Colonic mucosa (tissue), 4 donors: ENCODE results near the gene ARHGAP32. TPM values are rescaled to one million over a fixed set of nuclear protein-coding genes. Genes with fewer than 3 reads are reported as not detected.

Experiments used
- DNase-seq: peaks from one replicate; pipeline ENCODE4 v3.0.0-alpha.2; 2020
- H3K27ac ChIP-seq: fragments of 200-600 bp; one replicate; pipeline ENCODE4 v1.8.0; 2021
- H3K27me3 ChIP-seq: fragments of 200-600 bp; one replicate; pipeline ENCODE4 v1.8.0; 2021
- H3K36me3 ChIP-seq: fragments of 200-600 bp; one replicate; pipeline ENCODE4 v1.8.0; 2021
- H3K4me1 ChIP-seq: fragments of 200-600 bp; one replicate; pipeline ENCODE4 v1.8.0; 2021; ENCODE audit warnings: mild to moderate bottlenecking
- H3K4me3 ChIP-seq: fragments of 200-600 bp; one replicate; pipeline ENCODE4 v1.8.0; 2021
- H3K9ac ChIP-seq, 2 donors: one replicate each; pipeline ENCODE4 v1.7.0; 2013; ENCODE audit warnings: control low read depth in 2 of 2, low read depth in 2 of 2, low read length in 2 of 2
- H3K9me3 ChIP-seq: fragments of 200-600 bp; one replicate; pipeline ENCODE4 v1.8.0; 2021
- intact Hi-C: fragments of 100-400 bp; cut with DNase I; formaldehyde crosslinking; loops from one replicate; pipeline ENCODE4 v1.14.1; 2022
- total RNA-seq, 2 donors: library from RNA; stranded (reverse); fragmentation: NEBNext Ultra II Directional in 1 of 2; extraction: Animal tissue kit (Norgen Biotek cat#: 25700) in 1 of 2; gene quantifications; one replicate each; pipeline ENCODE4 v1.2.1, GENCODE V29; 2021
- TF ChIP-seq, protein P1 (sequence below): fragments of 200-600 bp; IDR thresholded peaks from one replicate; pipeline ENCODE4 v1.8.0; 2022; ENCODE audit warnings: antibody characterized with exemption, mild to moderate bottlenecking
- donor health status: healthy.
- donor health status: DM: no; HTN: no; CAD: no.
- donor health status: DM: no; HTN: no; CAD: no.

The ARHGAP32 gene
- total RNA-seq, 2 donors from 2014 or later, result 52.6 to 65.7 TPM

DNA sequence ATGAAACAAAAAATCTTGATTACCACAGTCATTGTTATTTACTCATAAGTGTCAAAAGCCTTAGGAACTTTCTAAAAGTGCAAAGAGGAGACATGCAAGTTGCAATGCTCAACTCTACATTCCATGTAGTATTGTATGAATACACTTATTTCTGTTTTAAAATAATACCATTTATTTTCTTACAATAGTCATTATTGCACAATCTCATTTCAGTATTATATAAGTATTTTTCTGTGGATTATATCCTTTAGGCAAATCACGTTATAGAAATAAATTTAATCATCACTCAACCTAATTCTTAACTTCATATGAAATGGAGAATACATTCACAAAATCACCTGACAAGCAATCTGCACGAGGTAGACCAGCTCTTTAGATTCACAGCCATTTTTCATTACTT is 98.8 kb downstream of the ARHGAP32 start:
- Histone ChIP-seq H3K27ac (no peak overlapping the region), H3K4me3 (no peak overlapping the region), H3K9ac (no peak overlapping the region), H3K4me1 (no peaks in the 10 kb centered on the region), H3K9me3 (no peaks in the 10 kb centered on the region), H3K36me3 (no peaks in the 10 kb centered on the region), H3K27me3 (no peaks in the 10 kb centered on the region)
- DNase-seq, result no peak
- intact Hi-C loops, result no loop called here
- TF ChIP-seq, protein P1, sequence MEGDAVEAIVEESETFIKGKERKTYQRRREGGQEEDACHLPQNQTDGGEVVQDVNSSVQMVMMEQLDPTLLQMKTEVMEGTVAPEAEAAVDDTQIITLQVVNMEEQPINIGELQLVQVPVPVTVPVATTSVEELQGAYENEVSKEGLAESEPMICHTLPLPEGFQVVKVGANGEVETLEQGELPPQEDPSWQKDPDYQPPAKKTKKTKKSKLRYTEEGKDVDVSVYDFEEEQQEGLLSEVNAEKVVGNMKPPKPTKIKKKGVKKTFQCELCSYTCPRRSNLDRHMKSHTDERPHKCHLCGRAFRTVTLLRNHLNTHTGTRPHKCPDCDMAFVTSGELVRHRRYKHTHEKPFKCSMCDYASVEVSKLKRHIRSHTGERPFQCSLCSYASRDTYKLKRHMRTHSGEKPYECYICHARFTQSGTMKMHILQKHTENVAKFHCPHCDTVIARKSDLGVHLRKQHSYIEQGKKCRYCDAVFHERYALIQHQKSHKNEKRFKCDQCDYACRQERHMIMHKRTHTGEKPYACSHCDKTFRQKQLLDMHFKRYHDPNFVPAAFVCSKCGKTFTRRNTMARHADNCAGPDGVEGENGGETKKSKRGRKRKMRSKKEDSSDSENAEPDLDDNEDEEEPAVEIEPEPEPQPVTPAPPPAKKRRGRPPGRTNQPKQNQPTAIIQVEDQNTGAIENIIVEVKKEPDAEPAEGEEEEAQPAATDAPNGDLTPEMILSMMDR, result no peak

DNA sequence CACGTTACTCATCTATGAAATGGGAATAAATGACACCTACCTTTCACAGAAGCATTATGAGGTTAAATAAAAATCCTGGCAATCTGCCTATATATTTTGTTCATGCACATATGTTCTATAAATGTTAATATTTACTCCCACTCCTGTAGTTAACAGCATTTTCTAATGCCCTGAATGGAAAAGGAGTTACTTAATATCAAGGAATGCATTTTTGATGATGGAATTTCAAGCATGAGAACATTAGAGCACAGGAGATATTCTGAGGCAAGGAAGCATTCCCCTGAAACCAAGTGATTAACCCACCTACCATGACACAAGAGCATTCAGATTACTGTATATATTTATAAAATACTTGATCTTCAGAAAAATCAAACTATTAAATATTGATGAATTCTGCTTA is 102.1 kb downstream of the ARHGAP32 start:
- Histone ChIP-seq H3K9me3 (no peaks in the 10 kb centered on the region), H3K4me3 (no peak overlapping the region), H3K36me3 (no peaks in the 10 kb centered on the region), H3K27ac (no peak overlapping the region), H3K27me3 (no peaks in the 10 kb centered on the region), H3K4me1 (no peaks in the 10 kb centered on the region), H3K9ac (no peak overlapping the region)
- no peak for DNase-seq
- intact Hi-C loops, result no loop called here
- TF ChIP-seq, protein P1, result no peak

DNA sequence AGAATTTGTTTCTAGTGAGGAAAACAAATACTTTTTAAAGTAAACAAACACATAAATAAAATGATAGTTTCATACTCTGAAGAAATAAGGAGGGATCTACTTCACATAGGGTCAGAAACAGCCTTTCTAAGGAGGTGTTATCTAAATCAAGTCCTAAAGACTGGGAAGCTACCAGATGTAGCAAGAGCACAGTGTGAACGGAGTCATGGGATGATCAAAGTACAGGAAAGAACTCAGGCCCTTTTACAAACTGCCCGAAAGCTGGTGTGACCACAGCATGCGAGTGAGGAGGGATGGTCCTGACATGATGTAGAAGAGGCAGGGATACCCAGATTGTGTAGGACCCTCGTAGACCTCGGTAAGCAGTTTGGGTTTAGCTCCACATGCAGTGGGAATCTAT is 102.8 kb downstream of the ARHGAP32 start:
- Histone ChIP-seq H3K9ac (no peak overlapping the region), H3K4me3 (no peak overlapping the region), H3K27ac (no peak overlapping the region), H3K9me3 (no peaks in the 10 kb centered on the region), H3K36me3 (no peaks in the 10 kb centered on the region), H3K4me1 (no peaks in the 10 kb centered on the region), H3K27me3 (no peaks in the 10 kb centered on the region)
- intact Hi-C loops, result no loop called here
- no peak for DNase-seq
- TF ChIP-seq, protein P1, result no peak

DNA sequence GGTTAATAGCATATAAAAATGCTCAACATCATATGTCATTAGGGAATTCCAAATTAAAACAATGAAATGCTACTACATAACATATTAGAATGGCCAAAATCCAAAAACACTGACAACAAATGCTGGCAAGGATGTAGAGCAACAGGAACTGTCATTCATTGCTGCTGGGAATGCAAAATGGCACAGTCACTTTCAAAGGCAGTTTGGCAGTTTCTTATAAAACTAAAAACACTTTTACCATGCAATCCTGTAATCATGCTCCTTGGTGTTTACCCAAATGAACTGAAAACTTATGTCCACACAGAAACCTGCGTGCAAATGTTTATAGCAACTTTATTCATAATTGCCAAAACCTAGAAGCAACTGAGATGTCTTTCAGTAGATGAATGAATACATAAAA is 105.1 kb downstream of the ARHGAP32 start:
- Histone ChIP-seq H3K27ac (no peak overlapping the region), H3K4me3 (no peak overlapping the region), H3K9ac (no peak overlapping the region), H3K9me3 (no peaks in the 10 kb centered on the region), H3K36me3 (no peaks in the 10 kb centered on the region), H3K27me3 (no peaks in the 10 kb centered on the region), H3K4me1 (no peaks in the 10 kb centered on the region)
- TF ChIP-seq, protein P1, result no peak
- DNase-seq, result no peak
- intact Hi-C loops, result no loop called here

DNA sequence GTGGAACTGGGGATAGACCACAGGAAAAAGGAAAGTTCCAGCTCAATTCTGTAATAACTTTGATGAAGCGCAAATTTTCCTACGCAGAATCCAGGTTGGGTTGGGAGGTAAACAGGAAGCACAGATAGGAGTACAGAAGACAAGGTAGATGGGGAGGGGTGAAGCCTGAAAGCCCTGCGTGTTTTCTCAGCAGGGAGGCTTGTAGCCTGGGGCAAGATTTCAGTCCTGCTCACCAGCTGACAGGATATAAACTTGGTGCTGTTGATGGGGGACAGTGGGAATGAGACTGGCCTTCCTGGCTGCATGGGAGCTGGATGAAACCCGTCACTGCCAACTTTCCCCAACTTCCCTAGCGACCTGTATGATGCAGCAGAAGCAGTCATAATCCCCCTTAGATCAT is 114.9 kb downstream of the ARHGAP32 start:
- TF ChIP-seq, protein P1, result no peak
- H3K4me3 ChIP-seq, result no peak overlapping the region
- DNase-seq, result no peak
- H3K9ac ChIP-seq, result no peak overlapping the region
- H3K27me3 ChIP-seq, result no peaks in the 10 kb centered on the region
- no peaks in the 10 kb centered on the region for H3K36me3 ChIP-seq
- no peaks in the 10 kb centered on the region for H3K9me3 ChIP-seq
- no peak overlapping the region for H3K27ac ChIP-seq
- no peaks in the 10 kb centered on the region for H3K4me1 ChIP-seq
- intact Hi-C loops, result no loop called here

DNA sequence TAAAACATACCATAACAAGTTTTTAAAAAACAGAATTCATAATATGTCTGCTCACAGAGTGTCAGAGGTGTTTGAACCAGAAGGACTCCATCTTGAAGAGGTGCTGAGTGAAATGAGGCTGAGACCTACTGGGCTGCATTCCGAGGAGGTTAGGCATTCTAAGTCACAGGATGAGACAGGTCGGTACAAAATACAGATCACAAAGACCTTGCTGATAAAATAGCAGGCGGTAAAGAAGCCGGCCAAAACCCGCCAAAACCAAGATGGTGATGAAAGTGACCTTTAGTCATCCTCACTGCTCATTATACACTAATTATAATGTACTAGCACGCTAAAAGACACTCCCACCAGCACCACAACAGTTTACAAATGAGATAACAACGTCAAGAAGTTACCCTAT is 116.4 kb downstream of the ARHGAP32 start:
- Histone ChIP-seq H3K27me3 (no peaks in the 10 kb centered on the region), H3K36me3 (no peaks in the 10 kb centered on the region), H3K27ac (no peak overlapping the region), H3K4me1 (no peaks in the 10 kb centered on the region), H3K9ac (no peak overlapping the region), H3K9me3 (no peaks in the 10 kb centered on the region), H3K4me3 (no peak overlapping the region)
- TF ChIP-seq, protein P1, result no peak
- intact Hi-C loops, result no loop called here
- DNase-seq, result no peak
